Measurements from ENCODE around the gene SREBF1.
"Not testable (repeated sequence)": the region's sequence is repeated elsewhere in the genome, so short reads cannot be mapped to it uniquely, and the experiment has no call there.

SREBF1 gene

GRCh38 chr17:17813055-17813724, 23.6 kb downstream of the SREBF1 start:
- in situ Hi-C loops (cut with MboI; ENCODE audit: low sequenced_read_pairs) = no loop called here

GRCh38 chr17:17812211-17813054, 24.4 kb downstream of the SREBF1 start:
- in situ Hi-C loops (cut with MboI; ENCODE audit: low sequenced_read_pairs) = no loop called here

GRCh38 chr17:17811381-17812210, 25.2 kb downstream of the SREBF1 start:
- in situ Hi-C loops (cut with MboI; ENCODE audit: low sequenced_read_pairs) = no loop called here

- in situ Hi-C loops (cut with MboI; ENCODE audit: low sequenced_read_pairs) = no loop called here
Measured at GRCh38 chr17:17810895-17811248, 25.9 kb downstream of the SREBF1 start.

GRCh38 chr17:17810084-17810894, 26.5 kb downstream of the SREBF1 start:
- in situ Hi-C loops (cut with MboI; ENCODE audit: low sequenced_read_pairs) = no loop called here

- in situ Hi-C loops (cut with MboI; ENCODE audit: low sequenced_read_pairs) = no loop called here
Measured at GRCh38 chr17:17809531-17810083, 27.2 kb downstream of the SREBF1 start.

GRCh38 chr17:17808706-17809432, 27.9 kb downstream of the SREBF1 start:
- in situ Hi-C loops (cut with MboI; ENCODE audit: low sequenced_read_pairs) = no loop called here

GRCh38 chr17:17808200-17808599, 28.6 kb downstream of the SREBF1 start:
- in situ Hi-C loops (cut with MboI; ENCODE audit: low sequenced_read_pairs) = not testable (repeated sequence)

- in situ Hi-C loops (cut with MboI; ENCODE audit: low sequenced_read_pairs) = no loop called here
Measured at GRCh38 chr17:17807440-17807839, 29.3 kb downstream of the SREBF1 start.

GRCh38 chr17:17806611-17807274, 30.0 kb downstream of the SREBF1 start:
- in situ Hi-C loops (cut with MboI; ENCODE audit: low sequenced_read_pairs) = no loop called here

- in situ Hi-C loops (cut with MboI; ENCODE audit: low sequenced_read_pairs) = no loop called here
Measured at GRCh38 chr17:17806035-17806434, 30.8 kb downstream of the SREBF1 start.

GRCh38 chr17:17805575-17805974, 31.2 kb downstream of the SREBF1 start:
- in situ Hi-C loops (cut with MboI; ENCODE audit: low sequenced_read_pairs) = no loop called here

GRCh38 chr17:17804007-17804406, 32.8 kb downstream of the SREBF1 start:
- in situ Hi-C loops (cut with MboI; ENCODE audit: low sequenced_read_pairs) = no loop called here

- in situ Hi-C loops (cut with MboI; ENCODE audit: low sequenced_read_pairs) = no loop called here
Measured at GRCh38 chr17:17801800-17802481, 34.8 kb downstream of the SREBF1 start.

- in situ Hi-C loops (cut with MboI; ENCODE audit: low sequenced_read_pairs) = no loop called here
Measured at GRCh38 chr17:17800504-17801021, 36.2 kb downstream of the SREBF1 start.

GRCh38 chr17:17798573-17799255, 38.1 kb downstream of the SREBF1 start:
- in situ Hi-C loops (cut with MboI; ENCODE audit: low sequenced_read_pairs) = no loop called here

GRCh38 chr17:17798010-17798556, 38.7 kb downstream of the SREBF1 start:
- in situ Hi-C loops (cut with MboI; ENCODE audit: low sequenced_read_pairs) = no loop called here
